GM12878 (cell line): Measurements from ENCODE around the gene OR2AT4. TPM values are rescaled to one million over a fixed set of nuclear protein-coding genes. Genes with fewer than 3 reads are reported as not detected.

ENCODE experiments used
- ATAC-seq: fragments of 200-7000 bp; cut with Tn5 transposase; 3 replicates; pipeline ENCODE4 v1.9.1; 2020; ENCODE audit warnings: mild to moderate bottlenecking, moderate library complexity
- BruUV-seq: library from RNA; stranded (reverse); fragments of 400-500 nt; replicated peaks from 2 replicates; lab custom pipeline; 2021; lab: Mats Ljungman, UMichigan
- CTCF ChIA-PET: fragments of 300-600 bp; sonication (Branson Sonifier 250); formaldehyde crosslinking; extraction: SDS; loops from one replicate; lab custom pipeline; 2021; ENCODE audit warnings: inconsistent platforms; lab: Yijun Ruan, JAX
- POLR2A ChIA-PET: fragments of 350-600 bp; formaldehyde crosslinking; extraction: SDS; loops from one replicate; lab custom pipeline; 2021; ENCODE audit warnings: inconsistent platforms; lab: Charles Lee
- RAD21 ChIA-PET: fragments of 300-600 bp; sonication (Branson Sonifier 250); formaldehyde crosslinking; loops from one replicate; lab custom pipeline; 2023; ENCODE audit warnings: antibody characterized with exemption; ENCODE audit not compliant: unreplicated experiment; lab: Charles Lee
- SMC1A ChIA-PET: fragments of 300-600 bp; sonication (Branson Sonifier 250); formaldehyde crosslinking; loops from one replicate; lab custom pipeline; 2023; ENCODE audit not compliant: unreplicated experiment, uncharacterized antibody; lab: Charles Lee
- DNase-seq: peaks from one replicate; pipeline ENCODE4 v3.0.0-alpha.2; 2011; ENCODE audit warnings: low read depth, low spot score
- FAIRE-seq: peaks from 3 replicates; lab custom pipeline; 2011; peaks lifted over from hg19 to GRCh38; lab: Jason Lieb, UNC
- H2AFZ ChIP-seq: 2 replicates; pipeline ENCODE4 v1.6.0; 2011; ENCODE audit warnings: low read depth, low read length, control low read depth; ENCODE audit not compliant: control insufficient read depth
- H3K27ac ChIP-seq: 2 replicates; pipeline ENCODE4 v1.5.1; 2011; ENCODE audit warnings: control low read depth; ENCODE audit not compliant: control insufficient read depth, insufficient read depth
- H3K27me3 ChIP-seq, 2 experiments: replicated peaks in 1 of 2; 2 replicates each; pipeline versions ENCODE4 v1.6.0 to v1.6.1; 2011; ENCODE audit warnings: low read length in 1 of 2; ENCODE audit not compliant: control insufficient read depth in 2 of 2, insufficient read depth in 2 of 2
- H3K36me3 ChIP-seq, 2 experiments: 2 replicates each; pipeline ENCODE4 v1.5.1; 2011; ENCODE audit warnings: low read length in 1 of 2; ENCODE audit not compliant: control insufficient read depth in 2 of 2, insufficient read depth in 2 of 2
- H3K4me1 ChIP-seq: 2 replicates; pipeline ENCODE4 v1.6.1; 2011; ENCODE audit warnings: mild to moderate bottlenecking, low read length, moderate library complexity, mixed read lengths; ENCODE audit not compliant: control insufficient read depth, insufficient read depth
- H3K4me2 ChIP-seq: 2 replicates; pipeline ENCODE4 v1.6.0; 2011; ENCODE audit warnings: control low read depth; ENCODE audit not compliant: control insufficient read depth, insufficient read depth
- H3K4me3 ChIP-seq: fragments of 200-600 bp; sonication (generic); 2 replicates; pipeline ENCODE4 v1.5.1; 2016
- H3K79me2 ChIP-seq: 2 replicates; pipeline ENCODE4 v1.6.0; 2011; ENCODE audit warnings: low read length; ENCODE audit not compliant: control insufficient read depth, insufficient read depth
- H3K9ac ChIP-seq: 2 replicates; pipeline ENCODE4 v1.8.0; 2011; ENCODE audit warnings: low read length, control low read depth, mixed read lengths; ENCODE audit not compliant: control insufficient read depth, insufficient read depth
- H3K9me3 ChIP-seq: replicated peaks from 3 replicates; pipeline ENCODE4 v1.5.1; 2011; ENCODE audit warnings: mild to moderate bottlenecking, low read length; ENCODE audit not compliant: control insufficient read depth, insufficient read depth
- H4K20me1 ChIP-seq: 2 replicates; pipeline ENCODE4 v1.6.0; 2011; ENCODE audit not compliant: control insufficient read depth, insufficient read depth
- BMI1 ChIP-seq: fragments of 450-650 bp; IDR thresholded peaks from 2 replicates; pipeline ENCODE4 v1.6.1; 2016; ENCODE audit warnings: mild to moderate bottlenecking, moderate library complexity, borderline replicate concordance
- CHD4 ChIP-seq: fragments of 200-600 bp; sonication (generic); IDR thresholded peaks from 2 replicates; pipeline ENCODE4 v1.6.1; 2016; ENCODE audit warnings: mild to moderate bottlenecking
- CREB1 ChIP-seq: IDR thresholded peaks from 2 replicates; pipeline ENCODE4 v1.6.1; 2012; ENCODE audit warnings: low read depth, mild to moderate bottlenecking, inconsistent platforms
- FOS ChIP-seq: IDR thresholded peaks from 3 replicates; pipeline ENCODE4 v1.6.1; 2011; ENCODE audit warnings: borderline replicate concordance; ENCODE audit not compliant: insufficient read length; ENCODE audit errors: extremely low read depth
- IRF4 ChIP-seq: IDR thresholded peaks from 2 replicates; pipeline ENCODE4 v1.6.1; 2011; ENCODE audit warnings: low read depth, low read length
- MEF2A ChIP-seq: IDR thresholded peaks from 2 replicates; pipeline ENCODE4 v1.6.1; 2011; ENCODE audit warnings: low read depth, mild to moderate bottlenecking, low read length, moderate library complexity; ENCODE audit not compliant: insufficient read depth
- NFIC ChIP-seq: IDR thresholded peaks from 2 replicates; pipeline ENCODE4 v1.6.1; 2012; ENCODE audit warnings: low read depth, mild to moderate bottlenecking, inconsistent platforms, low read length, moderate library complexity
- NFYB ChIP-seq: IDR thresholded peaks from 2 replicates; pipeline ENCODE4 v1.6.1; 2011; ENCODE audit warnings: low read depth, mild to moderate bottlenecking, low read length, improper control_type of control experiment, moderate library complexity; ENCODE audit not compliant: insufficient read depth
- PAX5 ChIP-seq: IDR thresholded peaks from 2 replicates; pipeline ENCODE4 v1.6.1; 2011; ENCODE audit warnings: low read depth, low read length, borderline replicate concordance
- POLR2AphosphoS2 ChIP-seq: IDR thresholded peaks from 2 replicates; pipeline ENCODE4 v1.6.1; 2011; ENCODE audit warnings: low read depth, mild to moderate bottlenecking, low read length, improper control_type of control experiment, moderate library complexity
- SRF ChIP-seq, 2 experiments: IDR thresholded peaks; 2 replicates each; pipeline ENCODE4 v1.6.1; 2011; ENCODE audit warnings: low read depth in 2 of 2, low read length in 2 of 2, mild to moderate bottlenecking in 1 of 2, moderate library complexity in 1 of 2
- TCF7 ChIP-seq: IDR thresholded peaks from 2 replicates; pipeline ENCODE4 v1.6.1; 2014; ENCODE audit warnings: antibody characterized with exemption, borderline replicate concordance
- ZNF274 ChIP-seq: IDR thresholded peaks from one replicate; pipeline ENCODE4 v1.8.0; 2011; ENCODE audit not compliant: insufficient read length, insufficient read depth
- ZSCAN29 ChIP-seq: fragments of 450-650 bp; IDR thresholded peaks from 2 replicates; pipeline ENCODE4 v1.6.1; 2017; ENCODE audit warnings: mild to moderate bottlenecking, moderate library complexity
- WGBS: methylation state at CpG from one replicate; pipeline ENCODE4 v1.1.6; 2016; ENCODE audit warnings: low lambda C conversion rate; ENCODE audit not compliant: insufficient replicate concordance, insufficient coverage; ENCODE audit errors: missing lambda C conversion rate; 5-methylcytosine and 5-hydroxymethylcytosine counted together
- in situ Hi-C: fragments of 300-500 bp; cut with MboI; formaldehyde crosslinking; loops from 9 replicates; pipeline ENCODE4 v1.14.3; 2018; ENCODE audit warnings: mixed read lengths
- intact Hi-C: fragments of 100-400 bp; cut with micrococcal nuclease; formaldehyde crosslinking; loops from one replicate; pipeline ENCODE4 v1.14.2; 2022; ENCODE audit not compliant: unreplicated experiment
- polyA plus RNA-seq, 11 experiments: library from polyadenylated mRNA; depleted of rRNA in 4 of 11; unstranded in 6 of 11; stranded (reverse) in 5 of 11; fragments of >200 nt; fragmentation: Nextera tagmentation in 4 of 11; fragmentation: Illumina TruSeq in 1 of 11; extraction: Ambion mirVana in 4 of 11; extraction: Trizol in 1 of 11; gene quantifications; 1 replicate in 1 of 11; 2 replicates in 10 of 11; pipeline versions ENCODE4 v1.2.1 to v1.2.3, GENCODE V29; 2011 to 2016; ENCODE audit warnings: inconsistent platforms in 2 of 11, missing spikeins in 2 of 11, low read depth in 1 of 11
- total RNA-seq, 4 experiments: library from RNA; depleted of rRNA in 3 of 4; stranded (reverse); fragments of >200 nt in 3 of 4; fragmentation: Illumina TruSeq in 1 of 4; extraction: Trizol in 1 of 4; gene quantifications; 2 replicates each; pipeline versions ENCODE4 v1.2.1 to v1.2.3, GENCODE V29; 2013 to 2021
- TF ChIP-seq, protein P1 (sequence below): fragments of 450-650 bp; IDR thresholded peaks from 2 replicates; pipeline ENCODE4 v1.6.1; 2017; ENCODE audit warnings: mild to moderate bottlenecking, low read depth, inconsistent platforms; ENCODE audit not compliant: poor library complexity, severe bottlenecking
- TF ChIP-seq, protein P2 (sequence below): IDR thresholded peaks from 2 replicates; pipeline ENCODE4 v1.6.1; 2012; ENCODE audit warnings: low read depth, low read length, improper control_type of control experiment
- TF ChIP-seq, protein P3 (sequence below): IDR thresholded peaks from 2 replicates; pipeline ENCODE4 v1.6.1; 2011; ENCODE audit warnings: low read depth, low read length, improper control_type of control experiment, borderline replicate concordance

OR2AT4 gene
- total and polyA plus RNA-seq, 10 of the 15 experiments (the other 5 are each of a cell fraction or from before 2014, with no cell fraction given), result 0.01 TPM; not detected in 9

DNA sequence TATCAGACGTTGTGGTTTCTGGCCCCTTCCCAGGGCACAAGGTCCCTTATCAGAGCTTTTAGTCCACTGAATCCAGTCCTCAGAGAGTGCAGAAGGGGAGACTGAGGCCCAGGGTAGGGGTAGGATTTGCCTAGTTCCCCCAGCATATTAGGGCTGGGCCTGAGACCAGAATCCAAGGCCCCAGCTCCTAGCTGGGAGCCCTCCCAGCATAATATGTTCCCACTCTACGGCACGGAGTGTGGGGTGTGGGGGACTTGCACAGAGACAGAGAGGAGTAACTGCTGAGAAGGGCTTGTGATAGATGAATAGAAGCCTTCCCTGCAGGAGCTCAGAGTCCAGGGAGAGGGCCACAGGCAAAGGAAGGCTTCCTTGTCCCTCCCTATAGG, 64.1 kb downstream of the OR2AT4 start:
- Histone ChIP-seq H2AFZ (no peak overlapping the region), H3K4me1 (peaks cover 10% of the 10 kb centered on the region; the same call in 1 of the 2 replicates), H3K79me2 (no peaks in the 10 kb centered on the region), H3K9me3 (no peaks in the 10 kb centered on the region), H3K27ac (no peak overlapping the region), H3K36me3 (no peaks in the 10 kb centered on the region), H3K4me3 (no peak overlapping the region), H3K27me3 (no peaks in the 10 kb centered on the region), H4K20me1 (no peaks in the 10 kb centered on the region), H3K9ac (no peak overlapping the region), H3K4me2 (no peak overlapping the region)
- FAIRE-seq (no peak), DNase-seq (no peak), ATAC-seq (no peak)
- WGBS, result 45% methylated on average over 3 of the region's 3 CpGs
- CTCF ChIA-PET, result interaction anchor here (0.6 to 6.4 kb wide), 18 partner anchors 9 to 216 kb away, joined by 3 to 77 read pairs (median 3); partner anchors contain the start of gene NEU3
- SMC1A ChIA-PET, result interaction anchor here (1.1 to 2.4 kb wide), 4 partner anchors 10 to 103 kb away, joined by 3 to 15 read pairs (median 10); no protein-coding TSS in a partner anchor
- POLR2A ChIA-PET, result no interaction called here
- RAD21 ChIA-PET, result interaction anchor here (0.8 to 2.1 kb wide), 2 partner anchors 40 to 103 kb away, joined by 4 to 12 read pairs; no protein-coding TSS in a partner anchor
- BruUV-seq, result no TSS peak
- in situ Hi-C loops (no loop called here), intact Hi-C loops (loop anchor here (1.0 kb wide), 1 partner anchor 103 kb away; no protein-coding TSS in a partner anchor)
- TF ChIP-seq CREB1 (no peak), CHD4 (no peak), MEF2A (no peak), POLR2AphosphoS2 (no peak), ZSCAN29 (no peak), SRF (IDR thresholded peaks at IDR 0.05; ENCODE audit: low read depth in 2 of 2, low read length in 2 of 2) (no peak), BMI1 (no peak), NFIC (no peak), TCF7 (no peak), PAX5 (no peak), FOS (no peak), NFYB (no peak), ZNF274 (no peak), IRF4 (no peak)
- TF ChIP-seq, protein P1, sequence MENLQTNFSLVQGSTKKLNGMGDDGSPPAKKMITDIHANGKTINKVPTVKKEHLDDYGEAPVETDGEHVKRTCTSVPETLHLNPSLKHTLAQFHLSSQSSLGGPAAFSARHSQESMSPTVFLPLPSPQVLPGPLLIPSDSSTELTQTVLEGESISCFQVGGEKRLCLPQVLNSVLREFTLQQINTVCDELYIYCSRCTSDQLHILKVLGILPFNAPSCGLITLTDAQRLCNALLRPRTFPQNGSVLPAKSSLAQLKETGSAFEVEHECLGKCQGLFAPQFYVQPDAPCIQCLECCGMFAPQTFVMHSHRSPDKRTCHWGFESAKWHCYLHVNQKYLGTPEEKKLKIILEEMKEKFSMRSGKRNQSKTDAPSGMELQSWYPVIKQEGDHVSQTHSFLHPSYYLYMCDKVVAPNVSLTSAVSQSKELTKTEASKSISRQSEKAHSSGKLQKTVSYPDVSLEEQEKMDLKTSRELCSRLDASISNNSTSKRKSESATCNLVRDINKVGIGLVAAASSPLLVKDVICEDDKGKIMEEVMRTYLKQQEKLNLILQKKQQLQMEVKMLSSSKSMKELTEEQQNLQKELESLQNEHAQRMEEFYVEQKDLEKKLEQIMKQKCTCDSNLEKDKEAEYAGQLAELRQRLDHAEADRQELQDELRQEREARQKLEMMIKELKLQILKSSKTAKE, result no peak
- TF ChIP-seq, protein P2, sequence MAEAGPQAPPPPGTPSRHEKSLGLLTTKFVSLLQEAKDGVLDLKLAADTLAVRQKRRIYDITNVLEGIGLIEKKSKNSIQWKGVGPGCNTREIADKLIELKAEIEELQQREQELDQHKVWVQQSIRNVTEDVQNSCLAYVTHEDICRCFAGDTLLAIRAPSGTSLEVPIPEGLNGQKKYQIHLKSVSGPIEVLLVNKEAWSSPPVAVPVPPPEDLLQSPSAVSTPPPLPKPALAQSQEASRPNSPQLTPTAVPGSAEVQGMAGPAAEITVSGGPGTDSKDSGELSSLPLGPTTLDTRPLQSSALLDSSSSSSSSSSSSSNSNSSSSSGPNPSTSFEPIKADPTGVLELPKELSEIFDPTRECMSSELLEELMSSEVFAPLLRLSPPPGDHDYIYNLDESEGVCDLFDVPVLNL, result no peak
- TF ChIP-seq, protein P3, sequence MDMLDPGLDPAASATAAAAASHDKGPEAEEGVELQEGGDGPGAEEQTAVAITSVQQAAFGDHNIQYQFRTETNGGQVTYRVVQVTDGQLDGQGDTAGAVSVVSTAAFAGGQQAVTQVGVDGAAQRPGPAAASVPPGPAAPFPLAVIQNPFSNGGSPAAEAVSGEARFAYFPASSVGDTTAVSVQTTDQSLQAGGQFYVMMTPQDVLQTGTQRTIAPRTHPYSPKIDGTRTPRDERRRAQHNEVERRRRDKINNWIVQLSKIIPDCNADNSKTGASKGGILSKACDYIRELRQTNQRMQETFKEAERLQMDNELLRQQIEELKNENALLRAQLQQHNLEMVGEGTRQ, result no peak
